ENCODE results near the gene CFAP157.

Gene CFAP157

GRCh38 chr9:127693143-127693542 lies 13.6 kb upstream of the CFAP157 start:
- no peak for DNase-seq (ENCODE audit: low read depth, low spot score)

GRCh38 chr9:127693697-127694096 lies 13.1 kb upstream of the CFAP157 start:
- DNase-seq (ENCODE audit: low read depth, low spot score), result no peak

- DNase-seq (ENCODE audit: low read depth, low spot score), result no peak
Measured at GRCh38 chr9:127694890-127695720, 11.7 kb upstream of the CFAP157 start.

GRCh38 chr9:127697575-127697974 lies 9.2 kb upstream of the CFAP157 start:
- DNase-seq (ENCODE audit: low read depth, low spot score), result no peak

DNA sequence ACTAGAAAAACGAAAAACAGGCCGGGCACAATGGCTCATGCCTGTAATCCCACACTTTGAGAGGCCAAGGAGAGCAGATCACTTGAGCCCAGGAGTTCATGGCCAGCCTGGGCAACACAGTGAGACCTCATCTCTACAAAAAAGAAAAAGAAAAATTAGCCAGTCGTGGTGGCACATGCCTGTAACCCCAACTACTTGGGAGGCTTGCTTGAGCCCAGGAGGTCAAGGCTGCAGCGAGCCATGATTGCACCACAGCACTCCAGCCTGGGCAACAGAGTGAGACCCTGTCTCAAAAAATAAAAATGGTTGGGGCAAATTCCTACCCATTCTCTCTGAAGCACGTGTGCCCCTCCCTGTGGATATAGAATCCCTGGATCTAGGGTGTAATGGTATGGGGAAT lies 8.4 kb upstream of the CFAP157 start:
- no peak for DNase-seq (ENCODE audit: low read depth, low spot score)

DNA sequence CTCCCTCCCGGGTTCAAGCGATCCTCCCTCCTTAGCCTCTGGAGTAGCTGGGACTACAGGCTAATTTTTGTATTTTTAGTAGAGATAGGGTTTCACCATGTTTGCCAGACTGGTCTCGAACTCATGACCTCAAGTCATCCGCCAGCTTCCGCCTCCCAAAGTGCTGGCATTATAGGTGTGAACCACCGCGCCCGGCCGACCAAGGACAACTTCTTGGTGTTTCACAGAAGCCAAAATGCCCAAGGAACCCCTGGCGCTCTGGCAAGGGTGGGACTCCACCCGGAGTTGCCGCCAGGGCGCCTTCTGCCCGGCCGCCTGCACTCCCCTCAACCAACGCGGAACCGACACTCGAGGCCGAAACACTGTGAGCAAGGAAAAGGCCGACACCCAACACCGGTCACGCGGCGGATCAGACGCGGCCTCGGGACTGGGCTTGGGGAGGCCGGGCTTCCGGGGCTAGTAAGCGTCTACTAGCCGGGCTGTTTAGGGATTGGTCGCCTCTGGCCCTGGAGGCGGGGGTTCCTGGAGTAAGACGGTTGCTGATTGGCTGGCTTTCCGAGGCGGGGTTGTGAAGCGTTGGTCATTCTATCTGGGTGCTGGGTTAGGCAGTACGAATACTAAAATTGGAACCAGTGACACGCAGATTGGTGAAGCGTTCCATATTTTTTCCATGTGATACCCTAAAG lies 7.7 kb upstream of the CFAP157 start:
- DNase-seq (ENCODE audit: low read depth, low spot score), result peak; percentile 93

DNA sequence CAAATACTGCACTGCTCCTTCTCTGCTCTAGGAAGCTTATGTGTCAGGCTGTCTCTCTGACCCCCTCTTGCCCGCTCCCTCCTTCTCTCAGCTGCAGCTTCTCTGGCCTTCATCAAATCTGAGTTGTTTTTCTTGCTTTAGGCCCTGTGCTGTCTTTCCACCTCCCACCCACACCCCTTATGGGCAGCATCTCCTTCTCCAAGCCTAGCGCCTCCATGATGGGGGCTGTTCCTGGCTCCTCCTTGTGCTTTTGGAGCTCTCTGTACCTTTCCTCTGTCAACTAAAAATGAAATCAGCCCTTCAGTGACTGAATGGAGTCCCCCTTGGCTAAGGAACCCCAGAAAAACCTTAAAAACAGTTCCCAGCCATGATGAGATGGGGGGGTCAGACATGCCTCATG lies 6.6 kb upstream of the CFAP157 start:
- DNase-seq (ENCODE audit: low read depth, low spot score), result no peak

- DNase-seq (ENCODE audit: low read depth, low spot score), result no peak
Measured at GRCh38 chr9:127700594-127701255, 6.1 kb upstream of the CFAP157 start.

DNA sequence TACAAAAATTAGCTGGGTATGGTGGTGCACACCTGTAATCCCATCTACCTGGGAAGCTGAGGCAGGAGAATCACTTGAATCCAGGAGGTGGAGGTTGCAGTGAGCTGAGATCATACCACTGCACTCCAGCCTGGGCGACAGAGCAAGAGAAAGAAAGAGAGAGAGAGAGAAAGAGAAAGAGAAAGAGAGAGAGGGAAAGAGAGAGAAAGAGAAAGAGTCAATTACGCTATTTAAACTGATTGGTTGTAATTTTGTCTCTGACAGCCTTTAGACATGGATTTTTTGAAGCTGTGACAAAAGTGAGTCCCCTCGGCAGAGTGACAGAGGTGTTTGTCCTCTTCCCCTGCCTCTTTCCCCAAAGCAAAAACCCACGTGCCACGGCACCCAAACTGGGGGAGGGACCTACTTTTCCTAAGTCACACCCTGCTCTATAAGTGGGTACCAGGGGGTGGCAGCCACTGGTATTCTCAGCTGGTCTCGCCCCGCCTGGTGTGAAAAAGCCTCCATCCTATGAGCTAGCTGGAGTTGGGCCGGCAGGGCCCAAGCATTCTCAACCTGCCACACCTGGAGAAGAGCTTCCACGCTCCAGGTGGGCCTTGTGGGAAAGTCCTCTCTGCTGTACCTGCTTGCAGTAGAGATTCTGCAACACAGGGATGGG lies 3.4 kb upstream of the CFAP157 start:
- no peak for DNase-seq (ENCODE audit: low read depth, low spot score)

DNA sequence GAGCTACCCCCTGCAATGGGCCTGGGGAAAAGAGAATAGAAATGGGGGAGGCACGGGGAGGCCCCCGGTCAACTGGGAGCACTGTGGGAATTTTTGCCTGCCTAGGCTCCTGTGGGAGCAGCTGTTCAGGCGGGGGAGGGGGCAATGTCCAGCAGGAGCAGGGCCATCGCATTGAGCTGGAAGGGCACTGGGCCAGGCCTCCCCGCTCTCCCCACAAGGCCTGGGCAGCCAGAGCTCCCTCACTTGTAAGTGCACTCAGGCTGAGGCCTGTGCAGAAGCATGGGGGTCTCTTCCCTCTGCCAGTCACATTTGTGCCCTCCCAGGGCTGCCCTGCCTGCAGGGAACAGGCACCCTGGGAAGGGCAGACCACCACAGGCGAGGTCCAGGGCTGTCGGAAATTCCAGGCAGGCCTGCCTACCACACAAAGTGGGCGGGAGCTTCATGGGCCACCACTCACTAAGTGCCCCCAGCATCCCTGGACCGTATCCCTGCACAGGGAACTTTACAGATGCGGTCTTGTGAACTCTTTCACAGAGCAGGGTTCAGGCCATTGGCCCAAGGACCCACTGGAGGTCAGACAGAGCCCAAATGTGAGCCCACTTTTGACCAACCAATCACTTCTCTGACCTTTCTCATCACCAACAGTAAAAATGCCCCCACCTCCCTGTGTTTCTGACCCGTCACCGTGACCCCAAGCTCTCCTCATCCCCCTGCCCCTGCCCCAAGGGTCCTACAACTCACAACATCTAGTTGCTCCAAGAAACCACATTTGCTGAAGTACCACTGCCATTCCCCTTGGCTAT lies 1.0 kb upstream of the CFAP157 start:
- no peak for DNase-seq (ENCODE audit: low read depth, low spot score)

- DNase-seq (ENCODE audit: low read depth, low spot score), result no peak
Measured at GRCh38 chr9:127707766-127708165, 978 bp downstream of the CFAP157 start.

DNA sequence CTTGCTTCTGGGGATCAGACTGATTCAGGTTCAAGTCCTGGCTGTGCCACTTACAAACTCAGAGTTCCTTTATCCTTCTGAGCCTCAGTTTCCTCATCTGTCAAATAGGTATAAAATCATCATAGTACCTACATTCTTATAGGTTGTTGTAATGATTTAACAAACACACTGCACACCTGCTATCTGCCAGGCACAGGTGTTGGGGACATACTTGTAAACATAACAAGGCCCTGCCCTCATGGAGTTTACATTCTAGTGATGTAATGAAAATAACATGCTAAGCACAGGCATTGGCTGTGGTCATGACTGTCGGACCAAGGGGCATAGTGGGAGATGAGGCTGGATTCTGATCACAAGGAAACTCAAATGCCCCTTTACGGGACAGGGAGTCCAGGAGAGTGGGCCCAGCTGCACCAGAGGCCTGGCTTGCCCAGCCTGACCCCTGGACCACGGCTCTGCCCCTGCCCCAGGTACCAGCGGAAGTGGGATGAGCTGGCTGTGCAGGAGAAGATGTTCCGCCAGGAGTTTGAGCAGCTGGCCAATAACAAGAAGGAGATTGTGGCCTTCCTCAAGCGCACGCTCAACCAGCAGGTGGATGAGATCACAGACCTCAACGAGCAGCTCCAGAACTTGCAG lies 2.3 kb downstream of the CFAP157 start:
- DNase-seq (ENCODE audit: low read depth, low spot score), result no peak

GRCh38 chr9:127710204-127710783 lies 3.5 kb downstream of the CFAP157 start:
- no peak for DNase-seq (ENCODE audit: low read depth, low spot score)

- no peak for DNase-seq (ENCODE audit: low read depth, low spot score)
Measured at GRCh38 chr9:127711226-127711701, 4.5 kb downstream of the CFAP157 start.

- no peak for DNase-seq (ENCODE audit: low read depth, low spot score)
Measured at GRCh38 chr9:127711831-127712274, 5.1 kb downstream of the CFAP157 start.

GRCh38 chr9:127712371-127712770 lies 5.6 kb downstream of the CFAP157 start:
- no peak for DNase-seq (ENCODE audit: low read depth, low spot score)

- no peak for DNase-seq (ENCODE audit: low read depth, low spot score)
Measured at GRCh38 chr9:127712867-127713266, 6.1 kb downstream of the CFAP157 start.

DNA sequence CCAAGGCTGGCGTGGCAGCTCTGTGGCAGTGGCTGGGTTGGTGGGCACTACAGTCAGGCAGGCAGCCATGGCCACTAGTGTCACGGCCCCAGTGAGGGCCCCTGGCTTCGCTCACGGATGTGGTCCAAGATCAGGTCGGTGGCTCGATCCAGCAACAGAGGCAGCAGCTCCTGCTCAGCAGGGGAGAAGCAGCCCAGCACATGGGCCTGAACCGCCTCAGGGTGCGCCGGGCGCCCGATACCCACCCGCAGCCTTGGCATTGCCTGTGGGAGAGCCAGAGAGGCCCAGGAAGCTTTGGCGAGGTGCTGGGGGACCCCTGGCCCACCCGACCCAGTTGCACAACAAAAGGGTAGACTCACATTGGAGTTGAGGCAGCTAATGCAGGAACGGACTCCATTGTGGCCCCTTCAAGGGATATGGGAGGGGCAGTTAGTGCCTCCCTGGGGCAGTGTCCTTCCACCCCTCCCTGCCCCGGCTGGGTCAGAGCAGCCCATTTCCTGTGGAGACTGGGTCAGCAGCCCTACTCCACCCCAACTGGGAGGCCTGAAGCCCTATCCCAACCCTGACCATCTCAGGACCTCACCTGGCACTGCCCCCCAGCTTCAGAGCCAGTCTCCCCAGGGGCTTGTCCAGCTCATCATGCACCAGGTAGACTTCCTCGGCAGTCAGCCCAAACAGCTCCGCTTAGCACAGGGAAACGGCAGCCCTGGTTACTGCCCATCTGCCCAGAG lies 7.4 kb downstream of the CFAP157 start:
- no peak for DNase-seq (ENCODE audit: low read depth, low spot score)

DNA sequence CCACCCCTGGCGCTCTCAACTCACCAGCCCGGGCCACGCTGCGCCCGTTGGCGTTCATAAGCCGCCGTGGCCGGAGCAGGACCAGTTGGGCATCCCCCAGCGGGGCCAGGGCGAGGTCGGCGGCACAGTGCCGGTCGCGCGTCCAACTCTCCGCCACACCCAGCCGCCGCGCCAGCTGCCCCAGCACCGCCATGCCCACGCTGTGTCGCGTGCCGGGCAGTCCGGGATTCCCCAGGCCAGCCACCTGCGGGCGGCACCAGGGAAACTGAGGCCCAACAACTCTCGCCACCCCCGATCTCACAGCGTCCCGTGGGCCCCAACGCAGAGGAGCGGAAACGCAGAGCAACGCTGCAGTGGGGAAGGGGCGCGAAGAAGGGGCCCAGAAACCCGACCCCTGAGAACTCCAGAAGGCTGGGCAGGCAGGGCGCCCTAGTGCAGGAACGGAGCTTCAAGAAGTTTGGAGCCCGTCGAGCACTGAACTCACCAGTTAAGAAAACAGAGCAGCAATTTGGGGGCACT lies 8.2 kb downstream of the CFAP157 start:
- no peak for DNase-seq (ENCODE audit: low read depth, low spot score)
